AML-193 (cell line): ENCODE measurements around the gene HAP1.
"Not testable (repeated sequence)": the region's sequence is repeated elsewhere in the genome, so short reads cannot be mapped to it uniquely, and the experiment has no call there.

Experiments
- DNase-seq, 2 experiments: peaks; one replicate each; lab custom pipeline; 2025; lab: John Stamatoyannopoulos, UW

Gene HAP1

DNA sequence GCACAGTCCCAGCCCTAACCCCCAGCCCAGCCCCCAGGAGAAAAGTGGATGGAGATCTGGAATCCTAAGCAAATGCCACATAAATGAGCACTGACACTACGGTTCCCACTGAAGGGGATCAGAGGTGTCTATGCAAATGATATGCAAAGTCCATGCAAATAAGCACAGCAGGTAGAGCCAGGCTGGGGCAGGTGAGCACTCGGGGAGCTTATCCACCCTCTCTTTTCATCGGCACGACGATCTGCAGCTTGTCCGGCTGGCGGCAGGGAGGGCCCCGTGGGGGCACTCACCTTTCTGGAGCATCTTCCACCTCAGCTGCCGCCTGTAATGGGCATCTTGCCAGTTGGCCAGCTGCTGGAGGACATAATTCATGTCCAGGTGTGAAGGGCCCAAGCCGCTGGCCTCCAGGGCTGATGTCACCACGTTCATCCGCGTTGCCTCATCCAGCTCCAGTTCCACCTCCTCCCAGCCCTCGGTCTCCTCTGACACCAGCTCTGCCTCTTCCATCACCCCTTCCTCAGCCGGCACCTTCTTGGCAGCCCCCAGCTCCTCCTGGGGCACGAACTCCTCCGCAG, 9.9 kb downstream of the HAP1 start:
- DNase-seq: no peak

DNA sequence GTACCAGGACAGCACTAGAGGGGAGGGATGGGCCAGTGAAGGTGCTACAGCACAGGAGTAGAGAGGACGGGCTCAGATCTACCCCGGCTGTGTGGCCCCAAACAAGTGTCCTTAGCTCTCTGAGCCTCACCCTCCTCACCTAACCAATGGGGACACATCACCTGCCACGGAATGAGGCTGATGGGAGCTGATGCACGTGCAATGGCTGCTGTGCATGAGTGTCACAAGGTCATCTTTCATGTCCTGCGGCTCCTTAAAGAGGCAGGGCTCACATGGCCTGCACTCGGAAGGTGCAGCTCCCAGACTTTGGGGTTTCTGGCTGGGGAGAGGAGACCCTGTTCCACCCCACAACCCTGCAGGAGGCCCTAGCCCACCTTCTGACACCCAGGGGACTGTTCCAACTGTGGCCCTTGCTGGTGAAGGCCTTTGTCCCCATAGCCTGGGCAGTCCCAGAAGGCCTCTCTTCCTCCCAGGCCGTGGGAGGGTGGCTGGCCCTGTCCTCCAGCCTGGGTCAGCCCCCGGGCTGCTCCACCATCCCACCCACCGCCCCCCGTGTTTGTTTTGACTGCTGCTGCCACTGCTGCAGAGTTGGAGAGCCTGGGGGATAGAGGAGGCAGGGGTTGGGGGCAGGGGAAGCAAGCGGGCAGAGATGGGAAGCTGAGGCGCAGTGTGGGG, 10.5 kb downstream of the HAP1 start:
- no peak for DNase-seq

DNA sequence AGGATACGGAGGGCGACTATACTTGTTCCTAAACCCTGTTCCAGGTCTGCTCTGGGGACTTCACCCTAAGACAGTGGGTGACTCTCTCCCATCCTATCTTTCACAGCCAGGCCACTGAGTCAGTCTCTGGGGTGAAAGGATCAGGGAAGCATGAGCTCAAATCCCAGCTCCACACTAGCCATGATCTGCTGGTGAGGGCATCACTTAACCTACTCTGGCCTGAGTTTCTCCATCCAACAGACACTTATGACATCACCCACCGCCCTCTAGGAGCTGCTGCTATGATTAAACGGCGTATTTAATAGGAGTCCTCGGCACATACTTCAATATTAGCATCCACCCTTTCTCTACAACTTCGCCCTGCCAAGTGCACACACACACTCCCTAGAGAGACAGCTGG, 12.2 kb downstream of the HAP1 start:
- DNase-seq: no peak

DNA sequence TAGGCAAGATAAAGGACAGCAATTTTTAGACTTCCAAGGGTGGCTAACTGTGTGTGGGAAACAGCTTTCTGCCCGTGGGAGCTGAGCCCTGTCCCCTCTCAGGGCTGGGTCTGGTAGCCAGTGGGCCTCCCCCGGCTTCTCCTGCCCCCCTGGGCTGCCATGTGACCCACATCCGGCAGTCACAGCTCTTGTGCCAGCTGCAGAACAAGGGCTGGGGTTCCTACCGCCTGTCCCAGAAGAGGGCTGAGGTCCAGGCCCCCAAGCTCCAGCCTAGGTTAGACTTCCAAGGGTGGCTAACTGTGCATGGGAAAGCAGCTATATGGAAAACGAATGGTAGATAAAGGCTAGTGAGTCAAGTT, 16.2 kb downstream of the HAP1 start:
- DNase-seq: no peak

DNA sequence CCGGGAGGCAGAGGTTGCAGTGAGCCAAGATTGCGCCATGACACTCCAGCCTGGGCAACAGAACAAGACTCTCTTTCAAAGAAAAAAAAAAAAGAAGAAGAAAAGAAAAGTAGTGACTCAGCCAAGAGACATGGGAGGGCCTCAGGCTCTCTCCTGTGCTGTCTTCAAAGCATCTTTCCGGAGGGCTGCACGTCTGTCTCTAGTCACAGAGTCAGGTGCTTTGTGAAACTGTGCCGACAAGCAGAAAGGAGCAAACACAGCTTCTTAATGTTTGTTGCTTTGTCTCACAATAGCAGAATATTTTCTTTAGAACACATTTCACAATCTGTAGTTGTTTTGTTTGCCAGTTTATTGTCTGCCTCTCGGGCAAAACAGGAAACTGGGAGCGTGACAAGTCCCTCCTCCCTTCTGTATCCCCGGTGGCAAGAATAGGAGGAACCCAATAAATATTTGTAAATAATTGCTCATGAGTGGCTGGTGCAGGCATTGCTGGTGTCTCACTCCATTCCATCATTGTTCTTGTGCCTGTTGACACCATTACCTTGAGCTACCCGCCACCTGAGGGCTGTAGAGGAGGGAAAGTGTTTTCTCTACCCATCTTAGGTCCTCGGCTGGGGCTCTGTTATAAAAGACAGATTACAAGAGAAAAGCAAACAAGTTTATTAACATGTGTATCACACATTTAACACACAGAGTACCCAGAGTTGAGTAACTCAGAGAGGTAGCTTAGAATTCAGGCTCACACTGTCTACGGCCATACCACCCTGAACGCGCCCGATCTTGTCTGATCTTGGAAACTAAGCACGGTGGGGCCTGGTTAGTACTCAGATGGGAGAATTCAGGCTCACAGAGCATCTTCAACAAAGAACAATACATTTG, 16.8 kb downstream of the HAP1 start:
- peak; percentile 37 to 46 for DNase-seq

DNA sequence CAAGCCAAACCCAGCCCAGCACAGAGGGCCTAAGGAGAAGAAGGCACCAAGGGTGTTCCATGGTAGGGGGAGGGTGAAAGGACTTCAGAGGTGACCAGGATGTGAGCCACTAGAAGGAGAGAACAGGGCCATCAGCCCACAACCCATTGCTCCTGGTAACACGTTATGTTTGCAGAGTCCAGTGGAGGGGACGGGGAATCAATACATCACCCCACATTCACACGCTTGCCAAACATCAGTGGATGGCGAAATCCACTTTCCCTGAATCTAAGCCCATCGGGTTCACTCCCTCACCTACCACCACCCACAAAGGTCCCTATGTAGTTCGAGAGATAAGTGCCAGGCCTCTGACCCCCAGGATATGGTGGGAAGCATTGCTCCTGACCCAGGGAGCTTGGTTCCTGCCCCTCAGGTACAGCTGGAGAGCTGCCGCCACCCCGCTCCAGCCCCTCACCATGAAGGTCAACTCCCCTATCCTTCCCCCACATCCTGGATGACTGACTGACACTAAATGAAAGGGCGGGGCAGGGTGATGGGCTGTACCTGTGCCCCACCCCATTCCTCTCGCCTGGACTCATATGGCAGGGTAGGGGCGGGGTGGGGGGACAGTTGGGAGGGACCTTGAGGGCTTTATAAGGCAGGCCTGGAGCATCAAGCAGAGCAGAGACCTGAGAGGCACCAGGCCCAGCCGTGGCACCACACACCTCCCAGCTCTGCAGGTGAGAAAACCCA, 22.6 kb downstream of the HAP1 start, which contains the start of gene GAST:
GAST (plus strand) TSS at position 663 of the 732 bp plus-strand sequence. CDS start 3,106 bp downstream, outside the sequence.
- DNase-seq: no peak

DNA sequence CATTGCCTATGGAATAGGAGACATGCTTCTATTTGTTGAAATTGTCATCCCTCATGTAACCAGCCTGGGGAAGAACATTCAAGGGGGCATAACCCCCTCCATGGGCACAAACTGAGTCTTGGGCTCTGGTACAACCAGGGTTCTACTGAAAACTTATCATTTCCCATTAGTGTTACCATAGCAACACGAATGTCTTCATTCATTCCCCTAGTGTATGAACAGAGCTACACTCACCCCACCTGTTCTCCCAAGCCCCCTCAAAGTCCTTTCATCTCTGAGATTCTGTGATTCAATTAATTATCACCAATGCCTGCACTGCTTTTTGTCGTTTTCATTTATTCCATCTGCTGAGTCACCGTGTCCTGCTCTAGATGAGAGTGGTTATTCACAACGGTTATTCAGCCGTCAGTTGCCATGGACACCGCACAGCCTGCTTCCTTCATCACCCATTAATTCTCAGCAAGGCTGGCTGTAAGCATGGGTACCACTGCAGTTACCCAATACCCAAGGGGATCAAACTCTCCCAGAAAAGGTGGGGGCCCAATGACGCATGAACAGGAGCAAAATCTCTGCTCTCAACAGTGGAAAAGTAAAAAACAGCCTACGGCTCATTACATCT, 23.9 kb downstream of the HAP1 start:
- no peak for DNase-seq

DNA sequence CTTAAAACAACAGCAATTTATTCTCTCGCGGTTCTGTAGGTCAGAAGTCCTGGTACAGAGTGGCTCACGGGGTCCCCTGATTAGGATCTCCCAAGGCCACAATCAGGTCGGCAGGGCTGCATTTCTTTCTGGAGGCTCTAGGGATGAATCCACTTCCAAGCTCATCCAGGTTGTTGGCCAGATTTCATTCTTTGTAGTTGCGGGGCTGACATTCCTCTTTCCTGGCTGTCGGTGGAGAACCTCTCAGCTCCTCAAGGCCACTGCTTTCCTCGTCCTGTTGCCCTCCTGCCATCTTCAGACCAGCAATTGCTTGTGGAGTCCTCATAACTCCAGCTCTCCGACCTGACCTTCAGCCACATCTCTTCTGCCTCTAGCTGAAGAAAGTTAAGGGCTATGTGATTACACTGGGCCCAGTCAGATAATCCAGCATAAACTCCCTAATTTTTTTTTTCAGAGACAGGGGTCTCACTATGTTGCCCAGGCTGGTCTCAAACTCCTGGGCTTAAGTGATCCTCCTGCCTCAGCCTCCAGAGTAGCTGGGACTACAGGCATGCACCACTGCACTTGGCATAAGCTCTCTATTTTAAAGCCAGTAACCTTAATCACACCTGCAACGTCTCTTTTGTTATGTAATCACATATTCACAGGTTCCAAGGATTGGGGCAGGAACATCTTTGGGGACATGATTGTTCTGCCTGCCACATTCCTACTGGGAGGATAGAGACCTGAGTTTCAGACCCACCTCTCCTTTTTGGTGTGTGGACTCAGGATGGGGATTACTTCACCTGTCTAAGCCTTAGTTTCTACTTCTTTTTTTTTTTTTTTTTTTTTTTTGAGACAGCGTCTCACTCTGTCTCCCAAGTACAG, 26.4 kb downstream of the HAP1 start:
- DNase-seq: no peak

DNA sequence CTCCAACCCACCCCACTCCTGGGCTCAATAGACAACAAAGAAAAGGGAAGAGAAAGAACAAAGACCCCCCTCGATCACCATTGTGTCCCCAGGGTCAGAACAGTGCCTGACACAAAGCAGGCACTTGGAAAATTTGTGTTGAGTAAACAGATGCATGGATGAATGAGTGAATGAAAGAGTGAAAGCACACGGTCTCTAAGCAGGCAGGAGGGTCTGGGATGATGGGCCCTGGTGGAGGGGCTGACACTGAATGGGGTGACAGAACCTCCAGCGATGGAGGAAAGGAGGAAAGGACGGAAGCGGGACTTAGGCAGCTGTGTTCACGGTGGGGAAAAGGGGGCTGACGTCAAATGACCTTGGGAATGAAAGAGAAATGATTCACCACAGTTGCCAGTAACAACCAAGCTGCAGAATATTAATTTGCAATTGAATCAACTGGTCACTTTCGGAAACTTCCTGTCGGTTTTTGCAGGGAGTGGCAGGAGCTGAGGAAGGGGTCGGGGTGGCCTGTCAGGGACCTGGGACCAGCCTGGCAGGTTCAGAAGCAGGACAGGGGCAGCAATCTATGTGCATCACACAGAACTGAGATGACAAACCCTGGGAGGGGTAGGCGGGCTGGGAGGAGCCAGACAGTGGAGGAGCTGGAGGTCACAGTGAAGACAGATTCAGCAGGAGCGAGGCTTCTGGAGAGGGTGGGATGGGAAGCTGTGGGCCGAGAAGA, 29.0 kb downstream of the HAP1 start:
- no peak for DNase-seq

DNA sequence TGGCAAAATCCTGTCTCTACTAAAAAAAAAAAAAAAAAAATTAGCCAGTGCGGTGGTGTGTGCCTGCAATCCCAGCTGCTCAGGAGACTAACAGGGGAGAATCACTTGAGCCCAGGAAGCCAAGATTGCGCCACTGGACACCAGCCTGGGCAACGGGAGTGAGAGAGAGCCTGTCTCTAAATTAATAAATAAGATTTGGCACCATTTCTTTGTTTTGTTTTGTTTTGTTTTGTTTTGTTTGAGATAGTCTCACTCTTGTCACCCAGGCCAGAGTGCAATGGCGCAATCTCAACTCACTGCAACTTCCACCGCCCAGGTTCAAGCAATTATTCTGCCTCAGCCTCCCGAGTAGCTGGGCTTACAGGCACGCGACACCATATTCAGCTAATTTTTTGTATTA, 31.7 kb downstream of the HAP1 start:
- DNase-seq: no peak

DNA sequence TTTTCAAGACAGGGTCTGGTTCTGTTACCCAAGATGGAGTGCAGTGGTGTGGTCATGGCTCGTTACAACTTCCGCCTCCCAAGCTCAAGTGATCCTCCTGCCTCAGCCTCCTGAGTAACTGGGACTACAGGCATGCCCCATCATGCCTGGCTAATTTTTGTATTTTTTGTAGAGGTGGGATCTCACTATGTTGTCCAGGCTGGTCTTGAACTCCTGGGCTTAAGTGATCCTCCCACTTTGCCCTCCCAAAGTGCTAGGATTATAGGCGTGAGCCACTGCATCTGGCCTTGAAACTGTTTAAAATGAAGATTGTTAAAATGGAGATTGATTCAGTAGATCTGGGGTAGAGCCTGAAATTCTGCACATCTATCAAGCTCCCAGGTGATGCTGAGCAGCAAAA, 33.6 kb downstream of the HAP1 start:
- not testable (repeated sequence) for DNase-seq

DNA sequence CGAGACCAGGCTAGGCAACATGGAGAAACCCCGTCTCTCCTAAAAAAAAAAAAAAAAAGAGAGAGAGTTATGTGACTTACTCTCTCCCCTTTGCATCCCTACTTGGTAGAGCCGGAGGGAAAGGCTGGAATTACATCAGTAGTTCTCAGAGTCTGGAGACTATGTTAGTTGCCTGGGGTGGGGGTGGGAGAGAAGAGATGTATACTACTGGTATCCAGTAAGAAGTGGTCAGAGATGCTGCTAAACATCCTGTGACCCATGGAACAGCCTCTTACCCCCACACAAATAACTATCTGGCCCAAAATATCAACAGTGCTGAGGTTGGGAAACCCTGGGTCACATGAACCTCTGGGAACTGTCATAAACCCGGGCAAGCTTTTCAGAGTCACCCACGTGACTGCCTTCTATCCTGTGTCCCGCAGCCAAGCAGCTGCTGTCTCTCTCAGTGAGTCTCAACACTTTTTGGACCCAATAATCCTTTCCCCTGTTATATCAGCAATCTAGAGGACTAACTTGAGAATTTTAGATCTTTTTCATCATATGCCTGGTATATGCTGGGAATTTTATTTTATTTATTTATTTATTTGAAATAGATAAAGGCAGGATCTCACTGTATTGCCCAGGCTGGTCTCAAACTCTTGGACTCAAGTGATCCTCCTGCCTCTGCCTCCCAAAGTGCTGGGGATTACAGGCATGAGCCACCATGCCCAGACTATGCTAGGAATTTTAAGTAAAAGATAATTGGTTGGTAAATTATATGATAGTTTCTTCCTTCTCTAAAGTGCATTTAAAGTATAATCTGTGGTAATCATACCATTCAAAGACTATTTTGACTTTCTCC, 37.1 kb downstream of the HAP1 start:
- DNase-seq: peak; percentile 83 to 84

DNA sequence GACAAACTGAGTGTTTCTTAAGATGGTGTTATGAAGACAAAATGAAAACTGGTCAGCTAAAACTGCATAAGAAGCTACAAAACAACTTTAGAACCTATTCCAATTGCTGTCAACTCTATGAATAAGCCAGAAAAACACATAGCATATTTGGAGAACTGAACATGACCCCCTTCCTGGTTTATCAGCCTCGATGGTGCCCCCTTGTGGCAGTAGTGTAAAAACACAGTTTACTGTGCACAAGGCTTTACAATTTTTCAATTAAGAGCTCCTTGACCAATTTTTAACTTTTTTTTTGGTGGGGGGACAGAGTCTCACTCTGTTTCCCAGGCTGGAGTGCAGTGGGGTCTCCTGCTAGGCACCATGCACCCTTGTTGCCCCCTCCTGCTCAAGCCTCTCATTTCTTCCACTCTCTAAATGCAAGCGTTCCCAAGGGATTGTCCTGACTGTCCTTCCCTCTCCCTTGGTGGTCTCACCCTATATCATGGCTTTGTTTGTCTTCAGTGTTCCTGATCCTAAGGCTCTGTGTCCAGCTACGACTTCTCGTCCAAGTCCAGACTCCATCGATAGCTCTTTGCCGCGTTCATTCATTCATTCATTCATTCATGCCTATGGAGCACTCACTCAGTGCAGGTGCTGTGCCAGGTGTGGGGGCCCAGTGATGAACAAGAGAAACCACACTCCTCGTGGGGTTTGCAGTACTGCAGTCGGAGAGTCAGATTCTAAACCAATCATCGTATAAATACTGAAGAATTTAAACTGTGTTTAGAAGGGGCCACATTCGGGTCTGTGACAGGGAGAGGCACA, 38.3 kb downstream of the HAP1 start:
- DNase-seq: peak; percentile 89 to 93

DNA sequence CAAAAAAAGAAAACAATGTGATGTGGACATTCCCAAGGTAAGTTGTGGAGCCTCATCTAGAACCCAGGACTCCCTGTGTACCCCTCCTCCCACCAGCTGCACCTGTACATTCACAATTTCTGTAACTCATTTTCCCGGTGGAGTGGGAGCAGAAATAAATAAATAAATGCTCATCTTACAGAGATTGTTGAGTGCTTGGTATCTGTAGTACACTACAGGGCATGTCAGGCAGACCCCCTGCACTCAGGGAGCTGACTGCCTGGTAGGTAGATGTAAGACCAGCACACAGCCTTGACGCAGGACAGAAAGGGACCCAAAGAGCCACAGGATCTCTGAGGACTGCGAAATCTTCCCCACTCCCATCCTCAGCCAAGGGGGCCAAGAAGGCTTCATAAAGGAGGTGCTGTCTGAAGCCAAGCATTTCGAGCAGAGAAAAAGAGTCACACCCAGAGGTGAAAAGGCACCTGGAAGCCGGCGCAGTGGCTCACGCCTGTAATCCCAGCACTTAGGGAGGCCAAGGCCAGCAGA, 39.2 kb downstream of the HAP1 start:
- DNase-seq: no peak

DNA sequence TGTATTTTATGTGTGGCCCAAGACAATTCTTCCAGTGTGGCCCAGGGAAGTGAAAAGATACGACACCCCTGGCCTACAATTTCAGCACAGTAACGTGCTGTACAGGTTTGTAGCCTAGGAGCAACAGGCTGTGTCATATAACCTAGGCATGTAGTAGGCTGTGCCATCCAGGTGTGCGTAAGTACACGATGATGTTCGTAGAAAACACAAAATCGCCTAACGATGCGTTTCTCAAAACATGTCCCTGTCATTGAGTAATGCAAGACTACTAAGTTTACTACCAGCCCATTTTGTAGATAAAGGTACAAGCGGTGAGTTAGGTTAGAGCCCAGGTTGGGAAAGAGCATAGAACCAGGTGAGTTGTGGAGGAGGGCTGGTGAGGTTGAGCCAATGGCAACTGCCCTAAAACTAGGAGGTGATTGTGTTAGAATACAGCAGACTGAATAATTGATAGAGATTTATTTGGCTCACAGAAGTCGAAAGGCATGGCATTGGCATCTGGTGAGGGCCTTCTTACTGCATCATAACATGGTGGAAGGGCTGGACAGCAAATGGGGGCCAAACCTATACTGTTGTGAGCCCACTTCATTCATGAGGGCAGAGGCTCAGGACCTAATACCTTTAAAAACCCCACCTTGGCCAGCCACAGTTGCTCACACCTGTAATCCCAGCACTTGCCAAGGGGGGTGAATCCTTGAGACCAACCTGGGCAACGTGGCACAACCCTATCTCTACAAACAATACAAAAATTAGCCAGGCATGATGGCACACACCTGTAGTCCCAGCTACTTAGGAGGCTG, 41.5 kb downstream of the HAP1 start:
- DNase-seq: no peak

DNA sequence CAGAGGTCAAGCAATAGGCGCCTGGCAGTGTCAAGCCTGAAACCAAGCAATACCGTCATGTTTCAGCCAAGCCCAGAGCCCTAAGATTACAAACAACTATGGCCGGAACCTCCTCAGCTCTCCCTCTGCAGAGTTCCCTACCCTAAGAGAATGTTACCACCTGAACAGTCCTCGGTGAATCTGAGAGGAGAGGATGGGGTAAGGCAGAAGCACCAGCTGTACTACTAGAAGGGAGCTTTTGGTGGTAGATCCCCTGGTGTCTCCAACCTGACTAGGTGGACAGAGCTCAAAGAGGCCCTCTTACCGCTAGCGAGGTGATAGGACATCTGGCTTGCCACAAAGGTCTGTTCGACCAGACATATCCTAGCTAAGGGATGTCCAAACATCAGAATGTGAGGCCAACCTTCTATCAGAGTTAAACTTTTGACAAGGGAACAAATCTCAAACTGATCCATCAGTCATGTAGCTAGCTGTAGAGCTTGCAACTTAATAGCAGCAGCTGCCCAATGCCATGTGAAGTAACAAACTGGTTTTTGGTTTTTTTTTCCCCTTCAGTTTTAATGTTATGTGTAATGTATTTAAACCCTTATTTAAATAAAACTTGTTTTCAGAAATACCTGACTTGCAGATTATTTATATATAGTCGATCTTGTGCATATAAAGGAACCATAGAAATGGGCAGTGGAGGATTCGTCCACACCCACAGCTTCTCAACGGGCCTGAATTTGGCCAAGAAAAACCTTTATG, 43.2 kb downstream of the HAP1 start:
- no peak for DNase-seq

DNA sequence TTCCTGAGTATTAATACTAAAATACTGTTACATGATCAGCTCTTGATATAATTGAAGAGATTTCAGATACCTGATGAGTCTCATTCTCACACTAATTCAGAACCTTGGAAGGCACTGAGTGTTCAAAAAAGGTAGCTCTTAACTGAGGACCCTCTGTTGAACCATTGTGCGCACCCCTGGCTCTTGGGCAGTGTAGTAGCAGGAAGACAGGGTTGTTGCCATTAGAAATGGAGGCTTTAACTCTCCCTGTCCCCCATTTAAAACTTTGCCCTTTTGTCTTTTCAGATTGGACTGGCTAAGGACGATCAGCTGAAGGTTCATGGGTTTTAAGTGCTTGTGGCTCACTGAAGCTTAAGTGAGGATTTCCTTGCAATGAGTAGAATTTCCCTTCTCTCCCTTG, 43.9 kb downstream of the HAP1 start:
- DNase-seq: no peak
